ENCODE measurements around the gene RP2. TPM values are rescaled to one million over a fixed set of nuclear protein-coding genes. Genes with fewer than 3 reads are reported as not detected.
A peak's percentile ranks its signal among the peaks of the same experiment; 100 is the strongest.

The RP2 gene
- total RNA-seq, 6 experiments from 2014 or later, result 4.0 to 8.4 (median 6.4) TPM

- TF ChIP-seq POLR2A (IDR thresholded peaks at IDR 0.05), result no peak
- TF ChIP-seq CTCF (IDR thresholded peaks at IDR 0.05), result no peak
- no peak for DNase-seq
- no peaks in the 10 kb centered on the region for H3K27me3 ChIP-seq
- H3K4me1 ChIP-seq, result no peaks in the 10 kb centered on the region
- no peak overlapping the region for H3K27ac ChIP-seq
- no peaks in the 10 kb centered on the region for H3K9me3 ChIP-seq
- intact Hi-C loops (cut with DNase I), result no loop called here
- H3K4me3 ChIP-seq, result no peak overlapping the region
- H3K36me3 ChIP-seq, result no peaks in the 10 kb centered on the region
- no peak for ATAC-seq
- WGBS (ENCODE audit: insufficient coverage, low coverage, low lambda C conversion rate, missing lambda C conversion rate), result 81% methylated on average over 3 of the region's 3 CpGs
Measured at GRCh38 chrX:46910415-46910814, 73.6 kb downstream of the RP2 start.

- TF ChIP-seq POLR2A (IDR thresholded peaks at IDR 0.05) (peak; percentile 35), CTCF (IDR thresholded peaks at IDR 0.05) (no peak)
- Histone ChIP-seq H3K9me3 (no peaks in the 10 kb centered on the region), H3K27ac (peak within 1 kb of the TSS; percentile 47 to 70 (median 68)), H3K4me1 (peaks cover 0 to 3% (median 0%) of the 10 kb centered on the region in 4 donors), H3K36me3 (no peaks in the 10 kb centered on the region), H3K27me3 (no peaks in the 10 kb centered on the region), H3K4me3 (peak within 1 kb of the TSS; percentile 56 to 70 (median 64))
- intact Hi-C loops (cut with DNase I), result no loop called here
- WGBS (ENCODE audit: insufficient coverage, low coverage, low lambda C conversion rate, missing lambda C conversion rate), result 25% methylated on average over 4 of the region's 64 CpGs
- ATAC-seq, result peak; percentile 89 to 95 (median 90)
- peak; percentile 84 to 87 (median 85) for DNase-seq
Measured at GRCh38 chrX:46912098-46912602, 75.3 kb downstream of the RP2 start, which contains the start of gene JADE3. Gene JADE3, plus strand, starts transcription at chrX:46912421. Its CDS starts 72,474 bp downstream, at chrX:46984895.

- peak overlapping the region; percentile 47 to 70 (median 68) for H3K27ac ChIP-seq
- intact Hi-C loops (cut with DNase I), result no loop called here
- no peaks in the 10 kb centered on the region for H3K9me3 ChIP-seq
- H3K36me3 ChIP-seq, result no peaks in the 10 kb centered on the region
- TF ChIP-seq POLR2A (IDR thresholded peaks at IDR 0.05) (no peak), CTCF (IDR thresholded peaks at IDR 0.05) (peak; percentile 27 to 46 (median 40))
- peak overlapping the region; percentile 56 to 70 (median 64) for H3K4me3 ChIP-seq
- no peaks in the 10 kb centered on the region for H3K27me3 ChIP-seq
- DNase-seq, result peak; percentile 53 to 71 (median 54)
- ATAC-seq, result peak; percentile 50 to 63 (median 59)
- H3K4me1 ChIP-seq, result peaks cover 0 to 7% (median under 1%) of the 10 kb centered on the region in 4 donors
- WGBS (ENCODE audit: insufficient coverage, low coverage, low lambda C conversion rate, missing lambda C conversion rate), result 48% methylated on average over 21 of the region's 109 CpGs
Measured at GRCh38 chrX:46912603-46913491, 76.0 kb downstream of the RP2 start.

GRCh38 chrX:46913667-46914066 is 76.8 kb downstream of the RP2 start:
- H3K27ac ChIP-seq, result peak overlapping the region; percentile 47 to 70 (median 68)

More at GRCh38 chrX:46913667-46914066, 76.8 kb downstream of the RP2 start:
- Histone ChIP-seq H3K27me3 (no peaks in the 10 kb centered on the region), H3K36me3 (no peaks in the 10 kb centered on the region), H3K4me1 (peaks cover 0 to 9% (median 2%) of the 10 kb centered on the region in 4 donors), H3K4me3 (peak overlapping the region; percentile 56 to 70 (median 64)), H3K9me3 (no peaks in the 10 kb centered on the region)
- intact Hi-C loops (cut with DNase I), result no loop called here
- 16% methylated on average over 9 of the region's 14 CpGs for WGBS (ENCODE audit: insufficient coverage, low coverage, low lambda C conversion rate, missing lambda C conversion rate)
- peak; percentile 24 to 62 (median 58) for DNase-seq
- ATAC-seq, result peak; percentile 45 to 58 (median 50)
- TF ChIP-seq CTCF (IDR thresholded peaks at IDR 0.05) (no peak), POLR2A (IDR thresholded peaks at IDR 0.05) (no peak)

All from right lobe of liver (tissue), 6 donors.